HEK293 (cell line): Measurements from ENCODE around the gene P2RX2.

Experiments used
- CTCF ChIA-PET: fragments of 350-600 bp; formaldehyde crosslinking; extraction: SDS; loops from one replicate; lab custom pipeline; 2021; ENCODE audit warnings: antibody characterized with exemption; lab: Yijun Ruan, JAX
- POLR2A ChIA-PET: fragments of 300-600 bp; formaldehyde crosslinking; extraction: SDS; loops from one replicate; lab custom pipeline; 2020; ENCODE audit warnings: antibody characterized with exemption, inconsistent platforms; lab: Yijun Ruan, JAX
- H3K27ac ChIP-seq: fragments of 200-500 bp; sonication (Bioruptor generic); 2 replicates; pipeline ENCODE4 v1.5.1; 2014; ENCODE audit warnings: low read depth, low read length, control low read depth, inconsistent platforms; ENCODE audit errors: extremely low read depth
- H3K36me3 ChIP-seq, 2 experiments: fragments of 200-500 bp in 1 of 2; sonication (Bioruptor generic) in 1 of 2; 1 replicate in 1 of 2; 2 replicates in 1 of 2; pipeline ENCODE4 v1.5.1; 2014 to 2017; ENCODE audit warnings: inconsistent platforms in 2 of 2, low read length in 2 of 2; ENCODE audit not compliant: control insufficient read depth in 2 of 2, insufficient read depth in 1 of 2
- H3K4me1 ChIP-seq: fragments of 200-500 bp; sonication (Bioruptor generic); 2 replicates; pipeline ENCODE4 v1.5.1; 2014; ENCODE audit warnings: mild to moderate bottlenecking, low read length, inconsistent platforms; ENCODE audit not compliant: control insufficient read depth, insufficient read depth
- H3K4me3 ChIP-seq: 2 replicates; pipeline ENCODE4 v1.5.1; 2011; ENCODE audit warnings: low read depth, mild to moderate bottlenecking, control low read depth, low read length, moderate library complexity
- H3K9me3 ChIP-seq: fragments of 200-500 bp; sonication (Bioruptor generic); 2 replicates; pipeline ENCODE4 v1.5.1; 2014; ENCODE audit warnings: low read depth, low read length, inconsistent platforms; ENCODE audit not compliant: control insufficient read depth, insufficient read depth
- GLIS1 ChIP-seq: fragments of 450-650 bp; formaldehyde crosslinking; IDR thresholded peaks from 2 replicates; pipeline ENCODE4 v1.5.1; 2016; ENCODE audit warnings: missing biosample characterization, missing genetic modification characterization
- PBX3 ChIP-seq: sonication (generic); formaldehyde crosslinking; IDR thresholded peaks from 2 replicates; pipeline ENCODE4 v1.8.1; 2022; ENCODE audit warnings: mild to moderate bottlenecking, moderate library complexity, missing genetic modification reagents
- SCRT1 ChIP-seq: fragments of 450-650 bp; formaldehyde crosslinking; IDR thresholded peaks from 2 replicates; pipeline ENCODE4 v1.5.1; 2016; ENCODE audit warnings: missing biosample characterization, missing genetic modification characterization, borderline replicate concordance
- YY2 ChIP-seq: fragments of 450-650 bp; formaldehyde crosslinking; IDR thresholded peaks from 2 replicates; pipeline ENCODE4 v1.5.1; 2016; ENCODE audit warnings: missing biosample characterization, missing genetic modification characterization
- ZBTB10 ChIP-seq: fragments of 450-650 bp; formaldehyde crosslinking; IDR thresholded peaks from 2 replicates; pipeline ENCODE4 v1.5.1; 2016; ENCODE audit warnings: missing biosample characterization, missing genetic modification characterization
- ZBTB6 ChIP-seq: fragments of 450-650 bp; formaldehyde crosslinking; IDR thresholded peaks from 2 replicates; pipeline ENCODE4 v1.5.1; 2017; ENCODE audit warnings: missing biosample characterization, missing genetic modification characterization
- ZIC2 ChIP-seq: fragments of 450-650 bp; formaldehyde crosslinking; IDR thresholded peaks from 2 replicates; pipeline ENCODE4 v1.5.1; 2016; ENCODE audit warnings: missing biosample characterization, missing genetic modification characterization
- ZNF184 ChIP-seq: fragments of 450-650 bp; IDR thresholded peaks from 2 replicates; pipeline ENCODE4 v1.5.1; 2018; ENCODE audit warnings: missing biosample characterization, mild to moderate bottlenecking, missing genetic modification characterization
- ZNF202 ChIP-seq: fragments of 450-650 bp; formaldehyde crosslinking; IDR thresholded peaks from 2 replicates; pipeline ENCODE4 v1.5.1; 2016; ENCODE audit warnings: missing biosample characterization, missing genetic modification characterization, borderline replicate concordance
- ZNF280C ChIP-seq: fragments of 450-650 bp; formaldehyde crosslinking; IDR thresholded peaks from 2 replicates; pipeline ENCODE4 v1.5.1; 2016; ENCODE audit warnings: missing biosample characterization, missing genetic modification characterization
- ZNF398 ChIP-seq: fragments of 450-650 bp; formaldehyde crosslinking; IDR thresholded peaks from 2 replicates; pipeline ENCODE4 v1.5.1; 2017; ENCODE audit warnings: missing biosample characterization, missing genetic modification characterization
- ZNF585B ChIP-seq: fragments of 450-650 bp; formaldehyde crosslinking; IDR thresholded peaks from 2 replicates; pipeline ENCODE4 v1.5.1; 2016; ENCODE audit warnings: missing biosample characterization, missing genetic modification characterization
- ZNF660 ChIP-seq: fragments of 450-650 bp; IDR thresholded peaks from 2 replicates; pipeline ENCODE4 v1.5.1; 2018; ENCODE audit warnings: missing biosample characterization, mild to moderate bottlenecking, missing genetic modification characterization
- ZNF792 ChIP-seq: fragments of 450-650 bp; formaldehyde crosslinking; IDR thresholded peaks from 2 replicates; pipeline ENCODE4 v1.5.1; 2016; ENCODE audit warnings: missing biosample characterization, missing genetic modification characterization
- ZNF837 ChIP-seq: fragments of 450-650 bp; formaldehyde crosslinking; IDR thresholded peaks from 2 replicates; pipeline ENCODE4 v1.5.1; 2016; ENCODE audit warnings: missing biosample characterization, missing genetic modification characterization

P2RX2 gene

GRCh38 chr12:132569856-132570480, 48.6 kb upstream of the P2RX2 start:
- Histone ChIP-seq H3K36me3 (peaks cover 0 to 77% of the 10 kb centered on the region in 2 experiments; a peak in 1 of 3 replicates), H3K4me1 (no peaks in the 10 kb centered on the region)
- POLR2A ChIA-PET: no interaction called here
- TF ChIP-seq GLIS1 (tag by site-specific recombination) (peak; percentile 24; the same call in 1 of the 2 replicates), ZNF585B (tag by site-specific recombination) (no peak), PBX3 (no peak)
- TF ChIP-seq, all 188 proteins: peak for 1
- CTCF ChIA-PET: no interaction called here
- Histone ChIP-seq H3K9me3 (no peaks in the 10 kb centered on the region), H3K27ac (no peak overlapping the region), H3K4me3 (no peak overlapping the region)

GRCh38 chr12:132570635-132571034, 47.9 kb upstream of the P2RX2 start:
- ChIA-PET CTCF (no interaction called here), POLR2A (no interaction called here)
- no peaks in the 10 kb centered on the region for H3K9me3 ChIP-seq
- no peaks in the 10 kb centered on the region for H3K4me1 ChIP-seq
- TF ChIP-seq ZNF660 (tag by site-specific recombination) (no peak), ZNF184 (no peak), ZNF792 (tag by site-specific recombination) (no peak), SCRT1 (tag by site-specific recombination) (no peak), ZBTB6 (tag by site-specific recombination) (no peak), ZNF837 (tag by site-specific recombination) (no peak), YY2 (no peak), ZNF398 (tag by site-specific recombination) (no peak), ZNF280C (tag by site-specific recombination) (no peak), ZIC2 (tag by site-specific recombination) (no peak), ZNF202 (tag by site-specific recombination) (no peak), ZBTB10 (tag by site-specific recombination) (no peak)
- H3K36me3 ChIP-seq: peaks cover 0 to 75% of the 10 kb centered on the region in 2 experiments; a peak in 1 of 3 replicates
- no peak overlapping the region for H3K27ac ChIP-seq
- no peak overlapping the region for H3K4me3 ChIP-seq
